HuH-7 (cell line): Measurements from ENCODE around the gene KAT2B.

Experiments used
- DNase-seq: peaks from one replicate; pipeline ENCODE4 v3.0.0; 2011; ENCODE audit warnings: low spot score

The KAT2B gene

GRCh38 chr3:20143519-20143918 lies 103.3 kb downstream of the KAT2B start:
- no peak for DNase-seq

- DNase-seq: no peak
Measured at GRCh38 chr3:20145874-20146273, 105.6 kb downstream of the KAT2B start.

GRCh38 chr3:20146301-20146700 lies 106.1 kb downstream of the KAT2B start:
- no peak for DNase-seq

- DNase-seq: no peak
Measured at GRCh38 chr3:20147361-20147760, 107.1 kb downstream of the KAT2B start.

GRCh38 chr3:20148466-20148865 lies 108.2 kb downstream of the KAT2B start:
- no peak for DNase-seq

GRCh38 chr3:20154078-20154477 lies 113.8 kb downstream of the KAT2B start:
- DNase-seq: no peak

- DNase-seq: no peak
Measured at GRCh38 chr3:20154928-20155327, 114.7 kb downstream of the KAT2B start.

- DNase-seq: no peak
Measured at GRCh38 chr3:20160230-20160629, 120.0 kb downstream of the KAT2B start.

GRCh38 chr3:20161714-20162113 lies 121.5 kb downstream of the KAT2B start:
- DNase-seq: no peak

- no peak for DNase-seq
Measured at GRCh38 chr3:20173844-20174410, 133.7 kb downstream of the KAT2B start.

GRCh38 chr3:20181276-20181675 lies 141.0 kb downstream of the KAT2B start:
- no peak for DNase-seq

- DNase-seq: no peak
Measured at GRCh38 chr3:20182206-20182605, 142.0 kb downstream of the KAT2B start.

- DNase-seq: peak; percentile 19
Measured at GRCh38 chr3:20185331-20185678, 145.1 kb downstream of the KAT2B start.

GRCh38 chr3:20185679-20186599 lies 145.7 kb downstream of the KAT2B start, which contains the start of gene SGO1:
TSS of gene SGO1 (minus strand) at chr3:20186206. CDS start at chr3:20184027, 2,179 bp downstream.
- DNase-seq: peak; percentile 98

GRCh38 chr3:20186600-20187004 lies 146.4 kb downstream of the KAT2B start:
- peak; percentile 11 for DNase-seq

GRCh38 chr3:20190991-20191390 lies 150.7 kb downstream of the KAT2B start:
- peak; percentile 32 for DNase-seq

- no peak for DNase-seq
Measured at GRCh38 chr3:20194793-20195460, 154.7 kb downstream of the KAT2B start.

- DNase-seq: no peak
Measured at GRCh38 chr3:20197775-20198174, 157.5 kb downstream of the KAT2B start.

- no peak for DNase-seq
Measured at GRCh38 chr3:20201143-20201542, 160.9 kb downstream of the KAT2B start.
